K562 (cell line): Measurements from ENCODE around the gene NUP214. TPM values are rescaled to one million over a fixed set of nuclear protein-coding genes. Genes with fewer than 3 reads are reported as not detected.
A peak's percentile ranks its signal among the peaks of the same experiment; 100 is the strongest.

Experiments
- ATAC-seq: fragments of 200-7000 bp; cut with Tn5 transposase; 3 replicates; pipeline ENCODE4 v1.9.1; 2020; ENCODE audit warnings: moderate library complexity
- BruUV-seq: library from RNA; stranded (reverse); fragments of 400-500 nt; replicated peaks from 2 replicates; lab custom pipeline; 2021; lab: Mats Ljungman, UMichigan
- CTCF ChIA-PET: fragments of 300-600 bp; formaldehyde crosslinking; extraction: SDS; loops from one replicate; lab custom pipeline; 2021; ENCODE audit warnings: low intra/inter-chr PET ratio; lab: Yijun Ruan, JAX
- POLR2A ChIA-PET: fragments of 300-600, 350-650 bp; sonication (Branson Sonifier 250); formaldehyde crosslinking; extraction: SDS; loops from one replicate; lab custom pipeline; 2021; ENCODE audit warnings: antibody characterized with exemption, inconsistent platforms; lab: Yijun Ruan, JAX
- DNase-seq, 4 experiments: peaks; one replicate each; pipeline versions ENCODE4 v3.0.0 to v3.0.0-alpha.2; 2011 to 2018; ENCODE audit warnings: low spot score in 3 of 4, mixed read lengths in 3 of 4; ENCODE audit errors: extremely low read depth in 1 of 4
- FAIRE-seq: peaks from 2 replicates; lab custom pipeline; 2011; peaks lifted over from hg19 to GRCh38; lab: Jason Lieb, UNC
- H2AFZ ChIP-seq: 2 replicates; pipeline ENCODE4 v1.6.0; 2011; ENCODE audit warnings: low read depth, low read length, control low read depth, inconsistent platforms
- H3K27ac ChIP-seq: fragments of 200-600 bp; 3 replicates; pipeline ENCODE4 v1.8.0; 2011; ENCODE audit warnings: low read depth, mild to moderate bottlenecking, control low read depth, inconsistent platforms, low read length, moderate library complexity, mixed read lengths; ENCODE audit errors: extremely low read depth
- H3K27me3 ChIP-seq, 2 experiments: fragments of 300-600 bp in 1 of 2; 2 replicates in 1 of 2; 3 replicates in 1 of 2; pipeline versions ENCODE4 v1.6.0 to v1.8.0; 2011; ENCODE audit warnings: inconsistent platforms in 2 of 2, low read length in 2 of 2, mild to moderate bottlenecking in 1 of 2, mixed read lengths in 1 of 2, moderate library complexity in 1 of 2; ENCODE audit not compliant: control insufficient read depth in 2 of 2, insufficient read depth in 2 of 2
- H3K36me3 ChIP-seq: fragments of 300-600 bp; 3 replicates; pipeline ENCODE4 v1.8.0; 2011; ENCODE audit warnings: mild to moderate bottlenecking, low read length, inconsistent platforms; ENCODE audit not compliant: control insufficient read depth, insufficient read depth
- H3K4me1 ChIP-seq, 2 experiments: fragments of 200-600 bp in 1 of 2; replicated peaks in 1 of 2; 2 replicates in 1 of 2; 3 replicates in 1 of 2; pipeline versions ENCODE4 v1.5.1 to v1.8.0; 2011; ENCODE audit warnings: inconsistent platforms in 2 of 2, low read length in 2 of 2, mild to moderate bottlenecking in 1 of 2, mixed read lengths in 1 of 2, moderate library complexity in 1 of 2; ENCODE audit not compliant: control insufficient read depth in 2 of 2, insufficient read depth in 2 of 2
- H3K4me2 ChIP-seq: 2 replicates; pipeline ENCODE4 v1.6.1; 2011; ENCODE audit warnings: low read length, control low read depth, inconsistent platforms, mixed read lengths; ENCODE audit not compliant: insufficient read depth
- H3K4me3 ChIP-seq: fragments of 200-600 bp; sonication (generic), shearing (Covaris generic); 2 replicates; pipeline ENCODE4 v1.5.1; 2016; ENCODE audit warnings: control low read depth, inconsistent platforms
- H3K79me2 ChIP-seq: fragments of 200-600 bp; 3 replicates; pipeline ENCODE4 v1.8.0; 2011; ENCODE audit warnings: low read length, inconsistent platforms; ENCODE audit not compliant: control insufficient read depth, insufficient read depth
- H3K9ac ChIP-seq, 2 experiments: 2 replicates each; pipeline versions ENCODE4 v1.6.0 to v1.6.1; 2011; ENCODE audit warnings: low read depth in 2 of 2, low read length in 2 of 2, control low read depth in 1 of 2, inconsistent platforms in 1 of 2, mild to moderate bottlenecking in 1 of 2, mixed read lengths in 1 of 2; ENCODE audit not compliant: insufficient read depth in 1 of 2
- H3K9me1 ChIP-seq: one replicate; pipeline ENCODE4 v1.6.0; 2011; ENCODE audit warnings: inconsistent platforms, mild to moderate bottlenecking, low read length, moderate library complexity; ENCODE audit not compliant: control insufficient read depth, insufficient read depth
- H3K9me3 ChIP-seq: replicated peaks from 2 replicates; pipeline ENCODE4 v1.5.1; 2011; ENCODE audit warnings: low read depth, low read length, inconsistent platforms; ENCODE audit not compliant: control insufficient read depth, insufficient read depth
- H4K20me1 ChIP-seq: replicated peaks from 2 replicates; pipeline ENCODE4 v1.6.1; 2011; ENCODE audit warnings: low read length, inconsistent platforms, mixed read lengths; ENCODE audit not compliant: control insufficient read depth, insufficient read depth
- BDP1 ChIP-seq: IDR thresholded peaks from 3 replicates; pipeline ENCODE4 v1.6.1; 2011; ENCODE audit not compliant: insufficient read length, insufficient read depth
- BRF2 ChIP-seq: IDR thresholded peaks from 3 replicates; pipeline ENCODE4 v1.6.1; 2011; ENCODE audit warnings: borderline replicate concordance, mild to moderate bottlenecking; ENCODE audit not compliant: insufficient read length, insufficient read depth
- ETS1 ChIP-seq: conservative IDR thresholded peaks from 2 replicates; pipeline ENCODE4 v1.6.1; 2011; ENCODE audit warnings: low read depth, mild to moderate bottlenecking, low read length; ENCODE audit not compliant: control insufficient read depth
- MLX ChIP-seq, 2 experiments: fragments of 450-650 bp in 1 of 2; sonication (generic) in 1 of 2; formaldehyde crosslinking; conservative IDR thresholded peaks; 2 replicates each; pipeline versions ENCODE4 v1.4.0 to v1.8.1; 2020 to 2022; ENCODE audit warnings: mild to moderate bottlenecking in 1 of 2, missing genetic modification reagents in 1 of 2
- PHF21A ChIP-seq: fragments of 450-650 bp; IDR thresholded peaks from 2 replicates; pipeline ENCODE4 v1.6.1; 2017; ENCODE audit warnings: low read depth, borderline replicate concordance
- POLR3G ChIP-seq: IDR thresholded peaks from 2 replicates; pipeline ENCODE4 v1.6.1; 2011; ENCODE audit not compliant: insufficient read length, insufficient replicate concordance; ENCODE audit errors: extremely low read depth
- PREB ChIP-seq: sonication (generic); formaldehyde crosslinking; IDR thresholded peaks from 2 replicates; pipeline ENCODE4 v1.8.1; 2023; ENCODE audit warnings: mild to moderate bottlenecking, missing genetic modification reagents
- RBFOX2 ChIP-seq: fragments of 200-400 bp; formaldehyde crosslinking; IDR thresholded peaks from 2 replicates; pipeline ENCODE4 v1.6.1; 2017; ENCODE audit warnings: low read depth, mild to moderate bottlenecking, low read length, moderate library complexity
- RFX1 ChIP-seq: fragments of 450-650 bp; IDR thresholded peaks from 2 replicates; pipeline ENCODE4 v1.6.1; 2016; ENCODE audit warnings: mild to moderate bottlenecking, moderate library complexity
- TARDBP ChIP-seq: fragments of 450-650 bp; IDR thresholded peaks from 2 replicates; pipeline ENCODE4 v1.6.1; 2016
- THAP12 ChIP-seq: fragments of 250-450 bp; sonication (Bioruptor Pico); IDR thresholded peaks from 2 replicates; pipeline ENCODE4 v1.9.0; 2021; ENCODE audit warnings: mild to moderate bottlenecking, inconsistent platforms
- XRCC4 ChIP-seq: IDR thresholded peaks from one replicate; pipeline ENCODE4 v1.6.1; 2011; ENCODE audit not compliant: insufficient read depth, insufficient read length; ENCODE audit errors: extremely low read depth
- ZC3H11A ChIP-seq: IDR thresholded peaks from 2 replicates; pipeline ENCODE4 v1.6.1; 2012; ENCODE audit warnings: low read depth, low read length, improper control_type of control experiment
- WGBS: fragments of 100-300 bp; shearing (Covaris generic); methylation state at CpG from one replicate; pipeline ENCODE4 v1.1.6; 2016; ENCODE audit warnings: low coverage, mixed read lengths; ENCODE audit not compliant: insufficient coverage; ENCODE audit errors: missing lambda C conversion rate; 5-methylcytosine and 5-hydroxymethylcytosine counted together
- in situ Hi-C: fragments of 300-500 bp; cut with MboI; formaldehyde crosslinking; loops from 4 replicates; pipeline ENCODE4 v1.15.0; 2018; ENCODE audit warnings: inconsistent platforms, mixed read lengths
- intact Hi-C: fragments of 100-400 bp; cut with micrococcal nuclease; formaldehyde crosslinking; loops from 2 replicates; pipeline ENCODE4 v1.14.2; 2022
- polyA plus RNA-seq, 8 experiments: library from polyadenylated mRNA; depleted of rRNA in 4 of 8; stranded (reverse) in 5 of 8; unstranded in 3 of 8; fragments of >200 nt; fragmentation: Nextera tagmentation in 2 of 8; fragmentation: Illumina TruSeq in 1 of 8; extraction: Ambion mirVana in 2 of 8; extraction: Trizol in 1 of 8; gene quantifications; 2 replicates each; pipeline versions ENCODE4 v1.2.1 to v1.2.3, GENCODE V29; 2011 to 2014; ENCODE audit warnings: inconsistent platforms in 1 of 8, missing spikeins in 1 of 8
- total RNA-seq, 7 experiments: library from RNA; depleted of rRNA in 6 of 7; stranded (reverse); fragments of >200 nt in 6 of 7; fragmentation: Illumina TruSeq in 2 of 7; extraction: Trizol in 2 of 7; gene quantifications; 2 replicates each; pipeline versions ENCODE4 v1.2.1 to v1.2.3, GENCODE V29; 2011 to 2021; ENCODE audit warnings: low replicate concordance in 1 of 7

Gene NUP214
- total and polyA plus RNA-seq, 9 of the 15 experiments (the other 6 are each of a cell fraction or from before 2014, with no cell fraction given) = 56.9 to 332 (median 97.1) TPM

- no peak for TF ChIP-seq PREB (CRISPR knock-in tag)
Observed at GRCh38 chr9:131181091-131181681, 55.8 kb downstream of the NUP214 start (continued).

- no TSS peak for BruUV-seq
- no peak for TF ChIP-seq BDP1
- TF ChIP-seq MLX (CRISPR knock-in tag; conservative IDR thresholded peaks at IDR 0.05) = peak in 1 of 2 experiments; percentile 73; a peak in 1 of 4 replicates
- no peak for TF ChIP-seq ETS1
- TF ChIP-seq THAP12 (CRISPR knock-in tag) = no peak
- TF ChIP-seq PHF21A = no peak
- TF ChIP-seq ZC3H11A = no peak
- TF ChIP-seq XRCC4 = no peak
- TF ChIP-seq TARDBP = no peak
- TF ChIP-seq POLR3G = no peak
- no peak for TF ChIP-seq BRF2
- TF ChIP-seq RBFOX2 = no peak
- no peak for TF ChIP-seq RFX1
Observed at GRCh38 chr9:131185924-131186323, 60.5 kb downstream of the NUP214 start.

More at GRCh38 chr9:131185924-131186323, 60.5 kb downstream of the NUP214 start:
- Histone ChIP-seq H3K4me1 (peaks cover 0 to 4% of the 10 kb centered on the region in 2 experiments; a peak in 3 of 5 replicates), H3K36me3 (peaks cover 92% of the 10 kb centered on the region), H3K79me2 (peaks cover 10% of the 10 kb centered on the region; the same call in 1 of the 3 replicates), H3K9me3 (no peaks in the 10 kb centered on the region), H3K4me3 (no peak overlapping the region), H3K27me3 (no peaks in the 10 kb centered on the region), H3K9ac (no peak overlapping the region), H3K27ac (no peak overlapping the region), H4K20me1 (no peaks in the 10 kb centered on the region), H2AFZ (no peak overlapping the region), H3K9me1 (peaks cover 3% of the 10 kb centered on the region), H3K4me2 (no peak overlapping the region)
- CTCF ChIA-PET = no interaction called here
- no peak for DNase-seq
- no peak for ATAC-seq
- WGBS = 87% methylated on average over 3 of the region's 3 CpGs
- POLR2A ChIA-PET = interaction anchor here (0.5 to 17.8 kb wide), 12 partner anchors 6 to 93 kb away, joined by 3 to 264 read pairs (median 4); partner anchors contain the start of gene NUP214
- intact Hi-C loops (no loop called here), in situ Hi-C loops (no loop called here)
- no peak for FAIRE-seq
